Parietal lobe (tissue), 2 donors: ENCODE results near the gene PCBD2. TPM values are rescaled to one million over a fixed set of nuclear protein-coding genes. Genes with fewer than 3 reads are reported as not detected.

ENCODE experiments used
- small RNA-seq: library from RNA; depleted of rRNA; stranded (forward); fragments of <200 nt; gene quantifications from one replicate; pipeline ENCODE3, GENCODE V24; 2014; ENCODE audit warnings: low replicate concordance
- total RNA-seq: library from RNA; depleted of rRNA; stranded (reverse); fragments of >200 nt; gene quantifications from one replicate; pipeline ENCODE4 v1.2.3, GENCODE V29; 2014

The PCBD2 gene
- total RNA-seq, result 11.3 TPM

DNA sequence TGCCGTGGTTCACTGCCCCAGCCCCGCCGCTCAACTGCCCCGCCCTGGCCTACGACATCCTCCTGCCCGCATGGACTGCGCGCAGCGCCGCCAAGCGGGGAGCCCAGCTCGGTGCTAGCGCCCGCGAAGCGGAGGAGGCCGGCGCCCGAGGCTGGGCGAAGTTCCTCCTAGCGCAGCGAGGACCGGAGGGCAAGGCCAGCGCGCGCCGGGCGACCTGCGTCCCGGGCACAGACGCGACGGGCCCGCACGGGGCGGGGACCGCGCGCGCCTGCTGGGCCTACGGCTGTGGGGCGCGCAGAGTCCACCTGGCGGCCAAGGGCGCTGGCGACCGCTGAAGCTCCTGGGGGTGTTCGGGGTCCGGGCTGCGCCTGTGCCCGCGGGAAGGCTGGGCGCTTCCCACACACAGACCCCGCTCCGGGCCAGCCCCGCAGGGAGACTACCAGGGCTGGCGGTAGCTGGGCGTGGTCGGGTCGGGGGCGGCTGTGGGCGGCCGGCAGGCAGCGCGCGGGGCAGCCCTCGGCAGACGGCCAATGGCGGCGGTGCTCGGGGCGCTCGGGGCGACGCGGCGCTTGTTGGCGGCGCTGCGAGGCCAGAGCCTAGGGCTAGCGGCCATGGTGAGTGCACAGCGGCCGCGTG is at the start of gene PCBD2:
PCBD2 (plus strand) TSS at position 522 of the 636 bp plus-strand sequence; CDS start at position 531, 9 bp downstream.

GRCh38 chr5:134873987-134874830 is 30.7 kb upstream of the PCBD2 start, which contains the start of gene TXNDC15:
TSS of gene TXNDC15 (plus strand) at chr5:134874371. CDS start at chr5:134874428, 57 bp downstream.

GRCh38 chr5:134967607-134968006 is 62.7 kb downstream of the PCBD2 start, which contains the start of gene CATSPER3:
TSS of gene CATSPER3 (plus strand) at chr5:134967907. CDS start at chr5:134967992, 85 bp downstream.

Small RNA genes lying within 50 kb of the gene (small RNA-seq; reads per million reads assigned to genes)
- not detected for gene MIR4461
- not detected for gene MTND3P25
- gene MTND4LP30, result not detected

Other genes starting within 250 kb of the PCBD2 start
- 55.1 TPM for gene CAMLG, start 166.6 kb upstream of the PCBD2 start, total RNA-seq
- 63.2 TPM for gene DDX46, start 146.4 kb upstream of the PCBD2 start, total RNA-seq
- gene C5orf24, start 59.2 kb upstream of the PCBD2 start, total RNA-seq, result 88.9 TPM
- gene TXNDC15, start 30.8 kb upstream of the PCBD2 start, total RNA-seq, result 102 TPM
- not detected for gene CATSPER3, start 62.8 kb downstream of the PCBD2 start, total RNA-seq
- not detected for gene PITX1, start 129.1 kb downstream of the PCBD2 start, total RNA-seq